Endodermal cell (in vitro differentiated cells): Measurements from ENCODE around the gene RTCA. TPM values are rescaled to one million over a fixed set of nuclear protein-coding genes. Genes with fewer than 3 reads are reported as not detected.

Source experiments
- DNase-seq: peaks from one replicate; pipeline ENCODE4 v3.0.0-alpha.2; 2017
- H3K27ac ChIP-seq: 2 replicates; pipeline ENCODE4 v1.5.1; 2013; ENCODE audit warnings: mild to moderate bottlenecking, low read depth, low read length, moderate library complexity
- H3K27me3 ChIP-seq: 2 replicates; pipeline ENCODE4 v1.6.1; 2013; ENCODE audit warnings: mild to moderate bottlenecking, low read length, moderate library complexity; ENCODE audit not compliant: insufficient read depth, control insufficient read depth, poor library complexity, severe bottlenecking
- H3K36me3 ChIP-seq: 2 replicates; pipeline ENCODE4 v1.7.0; 2013; ENCODE audit warnings: mild to moderate bottlenecking, low read length, moderate library complexity; ENCODE audit not compliant: control insufficient read depth, insufficient read depth
- H3K4me1 ChIP-seq: one replicate; pipeline ENCODE4 v1.7.0; 2013; ENCODE audit warnings: low read length; ENCODE audit not compliant: control insufficient read depth, insufficient read depth
- H3K4me3 ChIP-seq: 2 replicates; pipeline ENCODE4 v1.5.1; 2013; ENCODE audit warnings: mild to moderate bottlenecking, low read length, moderate library complexity
- H3K9ac ChIP-seq: 2 replicates; pipeline ENCODE4 v1.6.1; 2013; ENCODE audit warnings: mild to moderate bottlenecking, low read length, moderate library complexity; ENCODE audit not compliant: poor library complexity, severe bottlenecking; ENCODE audit errors: extremely low read depth
- H3K9me3 ChIP-seq: 2 replicates; pipeline ENCODE4 v1.6.1; 2013; ENCODE audit warnings: mild to moderate bottlenecking, low read length, moderate library complexity; ENCODE audit not compliant: control insufficient read depth
- H3K27ac Mint-ChIP-seq: 2 replicates; pipeline ENCODE4 v1.8.0; 2020; ENCODE audit warnings: mixed read lengths
- H3K27me3 Mint-ChIP-seq: 2 replicates; pipeline ENCODE4 v1.8.0; 2021; ENCODE audit warnings: mild to moderate bottlenecking, mixed read lengths; ENCODE audit not compliant: insufficient read depth
- H3K36me3 Mint-ChIP-seq: 2 replicates; pipeline ENCODE4 v1.8.0; 2020; ENCODE audit warnings: low read depth, mixed read lengths
- H3K4me1 Mint-ChIP-seq: 2 replicates; pipeline ENCODE4 v1.8.0; 2020; ENCODE audit warnings: mixed read lengths
- H3K4me3 Mint-ChIP-seq: 2 replicates; pipeline ENCODE4 v1.8.0; 2020; ENCODE audit warnings: mild to moderate bottlenecking, moderate library complexity, mixed read lengths
- H3K9me3 Mint-ChIP-seq: 2 replicates; pipeline ENCODE4 v1.8.0; 2020; ENCODE audit warnings: mild to moderate bottlenecking, mixed read lengths
- WGBS, 2 experiments: methylation state at CpG; one replicate each; pipeline versions ENCODE4 v1.1.5 to v1.1.7; 2013; ENCODE audit warnings: missing lambda C conversion rate in 2 of 2, mixed read lengths in 1 of 2; ENCODE audit not compliant: insufficient coverage in 1 of 2, insufficient read length in 1 of 2; 5-methylcytosine and 5-hydroxymethylcytosine counted together
- total RNA-seq, 2 donors: library from RNA; stranded (reverse); fragmentation: NEBNext Ultra II Directional in 1 of 2; extraction: Animal tissue kit (Norgen Biotek cat#: 25700) in 1 of 2; gene quantifications; 2 replicates in 1 of 2; 3 replicates in 1 of 2; pipeline ENCODE4 v1.2.1, GENCODE V29; 2021
- TF ChIP-seq, protein P1 (sequence below): fragments of 200-600 bp; sonication (generic); conservative IDR thresholded peaks from 2 replicates; pipeline ENCODE4 v1.5.0; 2021; ENCODE audit warnings: antibody characterized with exemption, mild to moderate bottlenecking

The RTCA gene
- total RNA-seq, 2 donors from 2014 or later, result 46.0 to 49.8 TPM

DNA sequence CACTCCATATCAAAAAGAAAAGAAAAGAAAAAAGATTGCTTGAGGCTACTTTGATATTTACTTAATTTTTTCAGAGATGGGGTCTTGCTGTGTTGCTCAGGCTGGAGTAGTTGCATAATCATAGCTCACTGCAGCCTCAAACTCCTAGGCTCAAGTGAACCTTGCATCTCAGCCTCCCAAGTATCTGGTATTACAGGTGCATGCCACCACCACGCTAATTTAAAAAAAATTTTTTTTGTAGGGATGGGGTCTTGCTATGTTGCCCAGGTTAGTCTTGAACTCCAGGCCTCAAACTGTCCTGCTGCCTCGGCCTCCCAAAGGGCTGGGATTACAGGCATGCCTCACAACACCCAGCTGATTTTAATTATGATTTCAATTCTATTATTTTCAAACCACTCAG is 38.2 kb downstream of the RTCA start:
- no peak for DNase-seq
- Histone ChIP-seq H3K4me3 (no peak overlapping the region), H3K9ac (no peak overlapping the region), H3K4me1 (peaks cover 4% of the 10 kb centered on the region), H3K27ac (no peak overlapping the region), H3K36me3 (no peaks in the 10 kb centered on the region), H3K27me3 (no peaks in the 10 kb centered on the region), H3K9me3 (peaks cover 11% of the 10 kb centered on the region)
- H3K9me3 Mint-ChIP-seq, result peaks cover 2% of the 10 kb centered on the region
- no peaks in the 10 kb centered on the region for H3K36me3 Mint-ChIP-seq
- H3K27me3 Mint-ChIP-seq, result peaks cover 22% of the 10 kb centered on the region
- TF ChIP-seq, protein P1, sequence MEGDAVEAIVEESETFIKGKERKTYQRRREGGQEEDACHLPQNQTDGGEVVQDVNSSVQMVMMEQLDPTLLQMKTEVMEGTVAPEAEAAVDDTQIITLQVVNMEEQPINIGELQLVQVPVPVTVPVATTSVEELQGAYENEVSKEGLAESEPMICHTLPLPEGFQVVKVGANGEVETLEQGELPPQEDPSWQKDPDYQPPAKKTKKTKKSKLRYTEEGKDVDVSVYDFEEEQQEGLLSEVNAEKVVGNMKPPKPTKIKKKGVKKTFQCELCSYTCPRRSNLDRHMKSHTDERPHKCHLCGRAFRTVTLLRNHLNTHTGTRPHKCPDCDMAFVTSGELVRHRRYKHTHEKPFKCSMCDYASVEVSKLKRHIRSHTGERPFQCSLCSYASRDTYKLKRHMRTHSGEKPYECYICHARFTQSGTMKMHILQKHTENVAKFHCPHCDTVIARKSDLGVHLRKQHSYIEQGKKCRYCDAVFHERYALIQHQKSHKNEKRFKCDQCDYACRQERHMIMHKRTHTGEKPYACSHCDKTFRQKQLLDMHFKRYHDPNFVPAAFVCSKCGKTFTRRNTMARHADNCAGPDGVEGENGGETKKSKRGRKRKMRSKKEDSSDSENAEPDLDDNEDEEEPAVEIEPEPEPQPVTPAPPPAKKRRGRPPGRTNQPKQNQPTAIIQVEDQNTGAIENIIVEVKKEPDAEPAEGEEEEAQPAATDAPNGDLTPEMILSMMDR, result no peak
- peaks cover 8% of the 10 kb centered on the region for H3K4me1 Mint-ChIP-seq
- WGBS, 2 experiments, result 71 to 98% methylated on average over 1 to 2 of the region's 2 CpGs
- H3K27ac Mint-ChIP-seq, result no peak overlapping the region
- no peak overlapping the region for H3K4me3 Mint-ChIP-seq

DNA sequence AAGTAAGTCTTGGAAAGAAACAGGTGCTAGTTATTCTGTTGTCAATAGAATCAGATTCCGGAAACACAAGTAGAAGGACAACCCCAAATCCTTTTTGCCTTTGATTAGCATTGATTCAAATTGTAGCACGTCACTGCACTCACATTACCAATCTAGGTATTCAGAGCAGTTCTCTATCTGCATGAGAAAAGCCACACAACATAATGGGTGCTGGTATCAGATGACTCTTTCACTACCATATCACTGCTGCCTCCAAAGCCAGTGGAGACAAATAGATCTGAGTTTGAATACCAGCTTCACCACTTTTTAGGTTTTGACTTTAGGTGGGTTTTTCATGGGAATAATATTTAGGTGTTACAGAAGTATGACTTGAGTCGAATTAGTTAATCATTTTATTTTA is 38.9 kb downstream of the RTCA start:
- H3K9me3 Mint-ChIP-seq, result peaks cover 2% of the 10 kb centered on the region
- TF ChIP-seq, protein P1, result no peak
- no peaks in the 10 kb centered on the region for H3K36me3 Mint-ChIP-seq

DNA sequence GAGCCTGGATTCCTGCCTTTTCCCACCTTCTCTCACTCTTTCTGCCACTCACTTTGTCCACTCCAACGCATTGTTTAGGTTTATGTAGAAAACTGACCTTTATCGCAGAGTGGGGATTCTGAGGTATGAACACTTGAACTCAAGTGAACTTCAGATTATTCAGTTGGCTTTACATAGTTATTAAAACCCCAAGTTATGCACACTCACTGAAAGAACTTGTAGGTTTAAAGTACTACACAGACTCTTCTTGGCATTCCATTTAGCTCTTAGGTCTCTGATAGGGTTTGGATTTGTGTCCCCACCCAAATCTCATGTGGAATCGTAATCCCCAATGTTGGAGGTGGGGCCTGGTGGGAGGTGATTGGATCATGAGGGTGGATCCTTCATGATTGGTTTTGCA is 39.9 kb downstream of the RTCA start:
- H3K4me1 Mint-ChIP-seq, result peaks cover 2% of the 10 kb centered on the region
- WGBS, 2 experiments, result 96 to 100% methylated on average over 2 to 3 of the region's 3 CpGs

More for the DNA sequence above, 38.9 kb downstream of the RTCA start:
- Histone ChIP-seq H3K27me3 (no peaks in the 10 kb centered on the region), H3K36me3 (no peaks in the 10 kb centered on the region), H3K4me1 (peaks cover under 1% of the 10 kb centered on the region), H3K27ac (no peak overlapping the region), H3K4me3 (no peak overlapping the region), H3K9me3 (peaks cover 18% of the 10 kb centered on the region), H3K9ac (no peak overlapping the region)
- 85 to 86% methylated on average over 2 of the region's 3 CpGs for WGBS, 2 experiments
- Mint-ChIP-seq H3K4me1 (peaks cover 3% of the 10 kb centered on the region), H3K27me3 (peaks cover 22% of the 10 kb centered on the region), H3K4me3 (no peak overlapping the region), H3K27ac (no peak overlapping the region)
- DNase-seq, result no peak

More for the DNA sequence above, 39.9 kb downstream of the RTCA start:
- Histone ChIP-seq H3K9me3 (peaks cover 25% of the 10 kb centered on the region), H3K4me1 (no peaks in the 10 kb centered on the region), H3K27me3 (no peaks in the 10 kb centered on the region), H3K27ac (no peak overlapping the region), H3K9ac (no peak overlapping the region), H3K4me3 (no peak overlapping the region), H3K36me3 (no peaks in the 10 kb centered on the region)
- H3K27me3 Mint-ChIP-seq, result peaks cover 18% of the 10 kb centered on the region
- no peaks in the 10 kb centered on the region for H3K36me3 Mint-ChIP-seq
- peaks cover 2% of the 10 kb centered on the region for H3K9me3 Mint-ChIP-seq
- H3K27ac Mint-ChIP-seq, result no peak overlapping the region
- DNase-seq, result no peak
- H3K4me3 Mint-ChIP-seq, result no peak overlapping the region
- TF ChIP-seq, protein P1, result no peak
